Endothelial cell of umbilical vein (primary cell): ENCODE measurements around the gene RNF130. TPM values are rescaled to one million over a fixed set of nuclear protein-coding genes. Genes with fewer than 3 reads are reported as not detected.

Experiments
- BruUV-seq: library from RNA; stranded (reverse); fragments of 400-500 nt; replicated peaks from 2 replicates; lab custom pipeline; 2021; lab: Mats Ljungman, UMichigan
- CTCF ChIA-PET: fragments of 300-600, 350-600 bp; sonication (Branson Sonifier 250); formaldehyde crosslinking; loops from one replicate; lab custom pipeline; 2021; ENCODE audit warnings: antibody characterized with exemption, inconsistent platforms; lab: Charles Lee
- POLR2A ChIA-PET: fragments of 300-600, 350-600 bp; sonication (Branson Sonifier 250); formaldehyde crosslinking; loops from one replicate; lab custom pipeline; 2021; ENCODE audit warnings: antibody characterized with exemption, inconsistent platforms; lab: Charles Lee
- DNase-seq: peaks from one replicate; pipeline ENCODE4 v3.0.0-alpha.2; 2011; ENCODE audit warnings: low read depth, low spot score
- FAIRE-seq: peaks from 2 replicates; lab custom pipeline; 2011; peaks lifted over from hg19 to GRCh38; lab: Jason Lieb, UNC
- H2AFZ ChIP-seq: 2 replicates; pipeline ENCODE4 v1.6.0; 2012; ENCODE audit warnings: low read depth, low read length, control low read depth, inconsistent platforms
- H3K27ac ChIP-seq: 2 replicates; pipeline ENCODE4 v1.5.1; 2011; ENCODE audit warnings: low read depth, mild to moderate bottlenecking, control low read depth, low read length, moderate library complexity; ENCODE audit not compliant: insufficient read depth
- H3K27me3 ChIP-seq, 2 experiments: 2 replicates each; pipeline versions ENCODE4 v1.6.0 to v1.6.1; 2011; ENCODE audit warnings: low read length in 2 of 2, mixed read lengths in 1 of 2; ENCODE audit not compliant: control insufficient read depth in 2 of 2, insufficient read depth in 2 of 2
- H3K36me3 ChIP-seq, 2 experiments: 2 replicates in 1 of 2; 3 replicates in 1 of 2; pipeline ENCODE4 v1.5.1; 2011; ENCODE audit warnings: low read length in 2 of 2, mild to moderate bottlenecking in 1 of 2, moderate library complexity in 1 of 2; ENCODE audit not compliant: control insufficient read depth in 2 of 2, insufficient read depth in 2 of 2; ENCODE audit errors: extremely low read depth in 1 of 2
- H3K4me1 ChIP-seq: 3 replicates; pipeline ENCODE4 v1.5.1; 2011; ENCODE audit warnings: mild to moderate bottlenecking, low read length; ENCODE audit not compliant: control insufficient read depth, insufficient read depth; ENCODE audit errors: extremely low read depth
- H3K4me2 ChIP-seq: 2 replicates; pipeline ENCODE4 v1.6.1; 2011; ENCODE audit warnings: low read length, control low read depth, mixed read lengths; ENCODE audit not compliant: insufficient read depth
- H3K4me3 ChIP-seq, 3 experiments: fragments of 200-600 bp in 1 of 3; sonication (generic), shearing (Covaris generic) in 1 of 3; replicated peaks in 1 of 3; 2 replicates each; pipeline ENCODE4 v1.5.1; 2011 to 2016; ENCODE audit warnings: control low read depth in 3 of 3, low read length in 3 of 3, mild to moderate bottlenecking in 2 of 3, inconsistent platforms in 1 of 3, low read depth in 1 of 3, moderate library complexity in 1 of 3; ENCODE audit not compliant: insufficient read depth in 1 of 3
- H3K79me2 ChIP-seq: 2 replicates; pipeline ENCODE4 v1.6.0; 2012; ENCODE audit warnings: low read length, inconsistent platforms; ENCODE audit not compliant: control insufficient read depth, insufficient read depth
- H3K9ac ChIP-seq: replicated peaks from 2 replicates; pipeline ENCODE3; 2011; ENCODE audit warnings: low read length, control low read depth; ENCODE audit not compliant: insufficient read depth; ENCODE audit errors: extremely low read depth
- H3K9me1 ChIP-seq: replicated peaks from 3 replicates; pipeline ENCODE4 v1.6.0; 2011; ENCODE audit warnings: mild to moderate bottlenecking, low read length; ENCODE audit not compliant: control insufficient read depth, insufficient read depth; ENCODE audit errors: extremely low read depth
- H3K9me3 ChIP-seq: replicated peaks from 2 replicates; pipeline ENCODE4 v1.5.1; 2012; ENCODE audit warnings: low read length, inconsistent platforms; ENCODE audit not compliant: control insufficient read depth, insufficient read depth
- H4K20me1 ChIP-seq: replicated peaks from 2 replicates; pipeline ENCODE3; 2011; ENCODE audit warnings: mild to moderate bottlenecking, low read length; ENCODE audit not compliant: control insufficient read depth, insufficient read depth; ENCODE audit errors: extremely low read depth
- EZH2 ChIP-seq: IDR thresholded peaks from 2 replicates; pipeline ENCODE4 v1.6.1; 2012; ENCODE audit warnings: borderline replicate concordance, low read depth, mild to moderate bottlenecking, moderate library complexity, low read length, inconsistent platforms; ENCODE audit not compliant: severe bottlenecking
- FOS ChIP-seq: IDR thresholded peaks from 2 replicates; pipeline ENCODE4 v1.6.1; 2011; ENCODE audit warnings: mild to moderate bottlenecking, low read length, moderate library complexity, borderline replicate concordance; ENCODE audit not compliant: insufficient read depth
- GATA2 ChIP-seq: IDR thresholded peaks from 2 replicates; pipeline ENCODE4 v1.7.0; 2011; ENCODE audit warnings: low read depth, mild to moderate bottlenecking, moderate library complexity, mixed read lengths, low read length; ENCODE audit not compliant: insufficient read length, insufficient read depth
- JUN ChIP-seq: IDR thresholded peaks from 2 replicates; pipeline ENCODE4 v1.6.1; 2011; ENCODE audit warnings: borderline replicate concordance, low read depth; ENCODE audit not compliant: insufficient read length, insufficient read depth
- MYC ChIP-seq: IDR thresholded peaks from one replicate; pipeline ENCODE4 v1.6.1; 2011; ENCODE audit warnings: mild to moderate bottlenecking, low read depth, low read length
- POLR2A ChIP-seq: IDR thresholded peaks from 2 replicates; pipeline ENCODE4 v1.6.1; 2012; ENCODE audit warnings: low read depth, mild to moderate bottlenecking, control low read depth, low read length
- POLR2AphosphoS5 ChIP-seq: IDR thresholded peaks from 2 replicates; pipeline ENCODE4 v1.6.1; 2012; ENCODE audit warnings: low read depth, mild to moderate bottlenecking, control low read depth, low read length, moderate library complexity; ENCODE audit not compliant: insufficient read depth
- dilution Hi-C: fragments of 300-500 bp; cut with MboI; formaldehyde crosslinking; loops from one replicate; pipeline ENCODE4 v1.15.0; 2019; ENCODE audit warnings: low sequenced_read_pairs; ENCODE audit not compliant: extremely low pct_ligation_motif_present
- intact Hi-C: fragments of 100-400 bp; cut with micrococcal nuclease; formaldehyde crosslinking; loops from one replicate; pipeline ENCODE4 v1.10.0; 2022
- polyA plus RNA-seq, 4 experiments: library from polyadenylated mRNA; depleted of rRNA in 3 of 4; stranded (reverse) in 3 of 4; unstranded in 1 of 4; fragments of >200 nt; gene quantifications; 2 replicates each; pipeline versions ENCODE4 v1.2.1 to v1.2.3, GENCODE V29; 2011 to 2012; ENCODE audit warnings: missing spikeins in 1 of 4
- total RNA-seq: library from RNA; stranded (reverse); gene quantifications from 2 replicates; pipeline ENCODE4 v1.2.3, GENCODE V29; 2021
- TF ChIP-seq, protein P1 (sequence below): IDR thresholded peaks from 2 replicates; pipeline ENCODE4 v1.6.1; 2011; ENCODE audit not compliant: insufficient read depth, insufficient read length
- TF ChIP-seq, protein P2 (sequence below), 2 donors: IDR thresholded peaks; 1 replicate in 1 of 2; 2 replicates in 1 of 2; pipeline ENCODE4 v1.5.1; 2011; ENCODE audit warnings: low read length in 2 of 2, mild to moderate bottlenecking in 2 of 2, moderate library complexity in 2 of 2, control low read depth in 1 of 2, inconsistent platforms in 1 of 2, low read depth in 1 of 2; ENCODE audit not compliant: insufficient read depth in 1 of 2; ENCODE audit errors: extremely low read depth in 1 of 2

Gene RNF130
- total and polyA plus RNA-seq, 2 donors (not counting 3 experiments of a cell fraction or from before 2014, with no cell fraction given): 43.0 to 43.1 TPM

DNA sequence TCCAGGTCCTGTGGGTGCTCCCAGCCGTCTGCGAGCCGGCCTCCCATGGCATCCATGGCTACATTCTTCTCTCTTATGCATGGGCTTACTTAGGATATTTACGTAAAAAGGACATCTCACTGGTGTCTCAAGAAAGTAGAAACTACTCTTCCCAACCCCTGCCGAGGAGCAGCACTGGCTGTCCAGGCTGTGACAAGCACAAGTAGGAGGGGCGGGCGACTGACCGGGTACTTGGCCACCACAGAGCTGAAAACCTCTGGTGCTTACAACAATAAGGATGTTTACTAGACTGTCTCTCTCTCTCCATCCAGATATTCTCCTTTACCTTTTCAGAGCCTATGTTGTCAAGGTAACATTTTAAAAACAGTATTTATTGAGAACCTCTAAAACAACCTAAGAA, 107.5 kb downstream of the RNF130 start:
- intact Hi-C loops (no loop called here), dilution Hi-C loops (no loop called here)
- no peaks in the 10 kb centered on the region for H3K79me2 ChIP-seq
- POLR2A ChIA-PET: no interaction called here
- H3K9ac ChIP-seq: no peak overlapping the region
- no TSS peak for BruUV-seq
- no peaks in the 10 kb centered on the region for H4K20me1 ChIP-seq
- no peaks in the 10 kb centered on the region for H3K9me1 ChIP-seq
- TF ChIP-seq GATA2 (no peak), MYC (no peak), JUN (no peak), POLR2AphosphoS5 (no peak), EZH2 (no peak), POLR2A (no peak), FOS (no peak)
- TF ChIP-seq, protein P1, sequence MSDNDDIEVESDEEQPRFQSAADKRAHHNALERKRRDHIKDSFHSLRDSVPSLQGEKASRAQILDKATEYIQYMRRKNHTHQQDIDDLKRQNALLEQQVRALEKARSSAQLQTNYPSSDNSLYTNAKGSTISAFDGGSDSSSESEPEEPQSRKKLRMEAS: no peak
- TF ChIP-seq, protein P2, sequence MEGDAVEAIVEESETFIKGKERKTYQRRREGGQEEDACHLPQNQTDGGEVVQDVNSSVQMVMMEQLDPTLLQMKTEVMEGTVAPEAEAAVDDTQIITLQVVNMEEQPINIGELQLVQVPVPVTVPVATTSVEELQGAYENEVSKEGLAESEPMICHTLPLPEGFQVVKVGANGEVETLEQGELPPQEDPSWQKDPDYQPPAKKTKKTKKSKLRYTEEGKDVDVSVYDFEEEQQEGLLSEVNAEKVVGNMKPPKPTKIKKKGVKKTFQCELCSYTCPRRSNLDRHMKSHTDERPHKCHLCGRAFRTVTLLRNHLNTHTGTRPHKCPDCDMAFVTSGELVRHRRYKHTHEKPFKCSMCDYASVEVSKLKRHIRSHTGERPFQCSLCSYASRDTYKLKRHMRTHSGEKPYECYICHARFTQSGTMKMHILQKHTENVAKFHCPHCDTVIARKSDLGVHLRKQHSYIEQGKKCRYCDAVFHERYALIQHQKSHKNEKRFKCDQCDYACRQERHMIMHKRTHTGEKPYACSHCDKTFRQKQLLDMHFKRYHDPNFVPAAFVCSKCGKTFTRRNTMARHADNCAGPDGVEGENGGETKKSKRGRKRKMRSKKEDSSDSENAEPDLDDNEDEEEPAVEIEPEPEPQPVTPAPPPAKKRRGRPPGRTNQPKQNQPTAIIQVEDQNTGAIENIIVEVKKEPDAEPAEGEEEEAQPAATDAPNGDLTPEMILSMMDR (IDR thresholded peaks at IDR 0.05; ENCODE audit: extremely low read depth in 1 of 2, insufficient read depth in 1 of 2, low read depth in 1 of 2, low read length in 2 of 2): no peak
- no peaks in the 10 kb centered on the region for H3K9me3 ChIP-seq
- CTCF ChIA-PET: no interaction called here
- no peaks in the 10 kb centered on the region for H3K27me3 ChIP-seq
- no peaks in the 10 kb centered on the region for H3K4me1 ChIP-seq
- no peak overlapping the region for H3K4me3 ChIP-seq
- H3K27ac ChIP-seq: no peak overlapping the region
- no peak for DNase-seq
- H2AFZ ChIP-seq: no peak overlapping the region
- H3K36me3 ChIP-seq: peaks cover 0 to 9% of the 10 kb centered on the region in 2 experiments
- no peak overlapping the region for H3K4me2 ChIP-seq
- FAIRE-seq: no peak
